IMR-90 (cell line): Measurements from ENCODE around the gene DOCK2. TPM values are rescaled to one million over a fixed set of nuclear protein-coding genes. Genes with fewer than 3 reads are reported as not detected.

Source experiments
- ATAC-seq: fragments of 200-7000 bp; cut with Tn5 transposase; 2 replicates; pipeline ENCODE4 v1.9.1; 2020; ENCODE audit warnings: low read depth, mild to moderate bottlenecking, moderate library complexity
- BruUV-seq: library from RNA; stranded (reverse); fragments of 400-500 nt; replicated peaks from 2 replicates; lab custom pipeline; 2021; lab: Mats Ljungman, UMichigan
- CTCF ChIA-PET: fragments of 300-600 bp; formaldehyde crosslinking; extraction: SDS; loops from one replicate; lab custom pipeline; 2021; ENCODE audit warnings: antibody characterized with exemption; lab: Yijun Ruan, JAX
- POLR2A ChIA-PET: fragments of 300-600 bp; sonication (Branson Sonifier 250); formaldehyde crosslinking; loops from one replicate; lab custom pipeline; 2022; ENCODE audit warnings: antibody characterized with exemption; ENCODE audit not compliant: unreplicated experiment; lab: Charles Lee
- DNase-seq: peaks from one replicate; pipeline ENCODE4 v3.0.0; 2013
- H2AFZ ChIP-seq: replicated peaks from 2 replicates; pipeline ENCODE3; 2013; ENCODE audit warnings: low read length, mild to moderate bottlenecking; ENCODE audit not compliant: poor library complexity
- H2AK5ac ChIP-seq: 2 replicates; pipeline ENCODE4 v1.6.1; 2013; ENCODE audit warnings: low read depth, low read length, inconsistent platforms
- H2AK9ac ChIP-seq: replicated peaks from 2 replicates; pipeline ENCODE3; 2013; ENCODE audit warnings: mild to moderate bottlenecking, low read depth, low read length, moderate library complexity; ENCODE audit not compliant: poor library complexity
- H2BK120ac ChIP-seq: 2 replicates; pipeline ENCODE4 v1.6.1; 2013; ENCODE audit warnings: low read depth, low read length, inconsistent platforms
- H2BK15ac ChIP-seq: 3 replicates; pipeline ENCODE4 v1.6.1; 2013; ENCODE audit warnings: low read depth, low read length, inconsistent platforms
- H2BK20ac ChIP-seq: 2 replicates; pipeline ENCODE4 v1.6.1; 2013; ENCODE audit warnings: low read depth, mild to moderate bottlenecking, inconsistent platforms, low read length, moderate library complexity
- H2BK5ac ChIP-seq: 2 replicates; pipeline ENCODE4 v1.6.1; 2013; ENCODE audit warnings: mild to moderate bottlenecking, low read depth, low read length, inconsistent platforms; ENCODE audit not compliant: poor library complexity, severe bottlenecking
- H3K14ac ChIP-seq: replicated peaks from 2 replicates; pipeline ENCODE4 v1.6.1; 2013; ENCODE audit warnings: low read depth, low read length, inconsistent platforms
- H3K18ac ChIP-seq: 2 replicates; pipeline ENCODE4 v1.6.1; 2013; ENCODE audit warnings: low read depth, low read length, control low read depth
- H3K23ac ChIP-seq: 2 replicates; pipeline ENCODE4 v1.6.1; 2013; ENCODE audit warnings: low read depth, low read length, inconsistent platforms
- H3K27ac ChIP-seq: 2 replicates; pipeline ENCODE4 v1.5.1; 2013; ENCODE audit warnings: mild to moderate bottlenecking, control low read depth, low read length; ENCODE audit not compliant: insufficient read depth
- H3K27me3 ChIP-seq: 2 replicates; pipeline ENCODE4 v1.6.1; 2013; ENCODE audit warnings: low read length; ENCODE audit not compliant: control insufficient read depth, insufficient read depth
- H3K36me3 ChIP-seq: 2 replicates; pipeline ENCODE4 v1.6.1; 2013; ENCODE audit warnings: low read length, mixed read lengths; ENCODE audit not compliant: control insufficient read depth, insufficient read depth
- H3K4ac ChIP-seq: 2 replicates; pipeline ENCODE4 v1.6.1; 2013; ENCODE audit warnings: low read depth, low read length, inconsistent platforms
- H3K4me1 ChIP-seq: 2 replicates; pipeline ENCODE4 v1.6.1; 2013; ENCODE audit warnings: low read length, mixed read lengths; ENCODE audit not compliant: control insufficient read depth, insufficient read depth
- H3K4me2 ChIP-seq: 2 replicates; pipeline ENCODE4 v1.6.1; 2013; ENCODE audit warnings: low read depth, mild to moderate bottlenecking, control low read depth, low read length, moderate library complexity
- H3K4me3 ChIP-seq: 2 replicates; pipeline ENCODE4 v1.5.1; 2013; ENCODE audit warnings: low read depth, mild to moderate bottlenecking, control low read depth, low read length, moderate library complexity; ENCODE audit not compliant: insufficient read depth
- H3K56ac ChIP-seq: 2 replicates; pipeline ENCODE4 v1.6.1; 2013; ENCODE audit warnings: low read length, inconsistent platforms; ENCODE audit not compliant: insufficient read depth; ENCODE audit errors: extremely low read depth
- H3K79me1 ChIP-seq, 2 experiments: 2 replicates each; pipeline ENCODE4 v1.6.1; 2013; ENCODE audit warnings: low read length in 2 of 2, inconsistent platforms in 1 of 2, low read depth in 1 of 2
- H3K9ac ChIP-seq: 2 replicates; pipeline ENCODE4 v1.6.1; 2013; ENCODE audit warnings: low read depth, low read length, control low read depth
- H3K9me1 ChIP-seq: 2 replicates; pipeline ENCODE4 v1.6.1; 2013; ENCODE audit warnings: low read length, inconsistent platforms; ENCODE audit not compliant: insufficient read depth
- H3K9me3 ChIP-seq: 2 replicates; pipeline ENCODE4 v1.6.1; 2013; ENCODE audit warnings: low read length; ENCODE audit not compliant: control insufficient read depth, insufficient read depth
- H4K20me1 ChIP-seq: 2 replicates; pipeline ENCODE4 v1.6.1; 2013; ENCODE audit warnings: low read length, inconsistent platforms; ENCODE audit not compliant: insufficient read depth
- H4K5ac ChIP-seq: 2 replicates; pipeline ENCODE4 v1.6.1; 2013; ENCODE audit warnings: mild to moderate bottlenecking, low read depth, low read length, control low read depth
- H4K8ac ChIP-seq, 2 experiments: 2 replicates each; pipeline ENCODE4 v1.6.1; 2013; ENCODE audit warnings: low read depth in 2 of 2, low read length in 2 of 2, control low read depth in 1 of 2, inconsistent platforms in 1 of 2
- H4K91ac ChIP-seq: 2 replicates; pipeline ENCODE4 v1.6.1; 2013; ENCODE audit warnings: low read depth, low read length, inconsistent platforms; ENCODE audit not compliant: insufficient read depth
- CHD1 ChIP-seq: IDR thresholded peaks from 2 replicates; pipeline ENCODE4 v1.6.1; 2012; ENCODE audit warnings: low read depth, low read length, improper control_type of control experiment
- FOS ChIP-seq: fragments of 150-350 bp; IDR thresholded peaks from 2 replicates; pipeline ENCODE4 v1.6.1; 2016; ENCODE audit warnings: low read depth, low read length
- MAFK ChIP-seq: IDR thresholded peaks from 2 replicates; pipeline ENCODE4 v1.6.1; 2012; ENCODE audit warnings: low read depth, low read length, improper control_type of control experiment
- POLR2A ChIP-seq: IDR thresholded peaks from 2 replicates; pipeline ENCODE4 v1.6.1; 2012; ENCODE audit warnings: mild to moderate bottlenecking, low read depth, low read length
- WGBS, 2 experiments: methylation state at CpG; one replicate each; pipeline versions ENCODE4 v1.1.5 to v1.1.7; 2013; ENCODE audit warnings: missing lambda C conversion rate in 2 of 2; ENCODE audit not compliant: insufficient read length in 1 of 2; ENCODE audit errors: extremely low coverage in 2 of 2; 5-methylcytosine and 5-hydroxymethylcytosine counted together
- dilution Hi-C: fragments of 300-500 bp; cut with HindIII; formaldehyde crosslinking; loops from one replicate; pipeline ENCODE4 v1.14.3; 2018; ENCODE audit warnings: low sequenced_read_pairs; ENCODE audit not compliant: unreplicated experiment
- in situ Hi-C: fragments of 300-500 bp; cut with MboI; formaldehyde crosslinking; loops from 3 replicates; pipeline ENCODE4 v1.14.3; 2019; ENCODE audit warnings: low sequenced_read_pairs, inconsistent platforms, mixed read lengths
- intact Hi-C: fragments of 100-400 bp; cut with micrococcal nuclease; formaldehyde crosslinking; loops from 2 replicates; pipeline ENCODE4 v1.10.0; 2022
- polyA plus RNA-seq, 3 experiments: library from polyadenylated mRNA; depleted of rRNA; stranded (reverse); fragments of >200 nt; gene quantifications; 2 replicates each; pipeline ENCODE4 v1.2.3, GENCODE V29; 2012; ENCODE audit warnings: low replicate concordance in 1 of 3
- total RNA-seq: library from RNA; depleted of rRNA; stranded (reverse); fragments of >200 nt; gene quantifications from 2 replicates; pipeline ENCODE4 v1.2.3, GENCODE V29; 2012

Gene DOCK2
- total and polyA plus RNA-seq, 2 of the 4 experiments (the other 2 are of a cell fraction) = 0.72 to 3.0 TPM

GRCh38 chr5:169591636-169592035 is 45.4 kb upstream of the DOCK2 start:
- ChIA-PET POLR2A (no interaction called here), CTCF (no interaction called here)
- Histone ChIP-seq H3K4me3 (no peak overlapping the region), H3K56ac (no peak overlapping the region), H2BK120ac (no peak overlapping the region), H4K20me1 (no peaks in the 10 kb centered on the region), H3K4ac (no peak overlapping the region), H3K79me1 (peaks cover 21 to 27% of the 10 kb centered on the region in 2 experiments; a peak in 3 of 4 replicates), H3K9ac (no peak overlapping the region), H3K4me2 (no peak overlapping the region), H3K27me3 (no peaks in the 10 kb centered on the region), H3K9me3 (no peaks in the 10 kb centered on the region), H3K18ac (no peak overlapping the region), H3K36me3 (peaks cover 12% of the 10 kb centered on the region), H2AK9ac (no peak overlapping the region), H3K4me1 (peaks cover 3% of the 10 kb centered on the region; the same call in 1 of the 2 replicates), H3K23ac (no peak overlapping the region), H2BK20ac (no peak overlapping the region), H4K8ac (no peak overlapping the region), H4K91ac (no peak overlapping the region), H3K9me1 (peaks cover 3% of the 10 kb centered on the region), H4K5ac (no peak overlapping the region), H2BK5ac (no peak overlapping the region), H2AFZ (no peak overlapping the region), H2AK5ac (no peak overlapping the region), H3K27ac (no peak overlapping the region), H2BK15ac (no peak overlapping the region), H3K14ac (no peak overlapping the region)
- ATAC-seq (peak; percentile 74), DNase-seq (peak; percentile 88)
- in situ Hi-C loops (no loop called here), dilution Hi-C loops (no loop called here), intact Hi-C loops (no loop called here)
- no CpG with 5 or more reads among the region's 1 CpG for WGBS, 2 experiments
- BruUV-seq = no TSS peak
- TF ChIP-seq POLR2A (no peak), MAFK (no peak), FOS (no peak), CHD1 (no peak)
